Measurements from ENCODE around the gene MT1B. TPM values are rescaled to one million over a fixed set of nuclear protein-coding genes. Genes with fewer than 3 reads are reported as not detected.

The MT1B gene
- total RNA-seq, 1 experiment from 2014 or later: not detected

- no peak for ATAC-seq
Observed at GRCh38 chr16:56610609-56611111, 41.0 kb upstream of the MT1B start.

GRCh38 chr16:56611281-56611833 is 40.3 kb upstream of the MT1B start:
- no peaks in the 10 kb centered on the region for H3K27me3 ChIP-seq (ENCODE audit: insufficient read depth, low read length)
- intact Hi-C loops (cut with micrococcal nuclease): no loop called here
- ATAC-seq (no peak), DNase-seq (ENCODE audit: low read depth, low spot score) (peak; percentile 27)
- H3K36me3 ChIP-seq (ENCODE audit: control insufficient read depth in 1 of 2, insufficient read depth in 2 of 2, low read length in 2 of 2): no peaks in the 10 kb centered on the region
- no peak for TF ChIP-seq YY1 (IDR thresholded peaks at IDR 0.05; ENCODE audit: extremely low read depth, insufficient replicate concordance, low read depth, low read length)
- TF ChIP-seq SRF (IDR thresholded peaks at IDR 0.05; ENCODE audit: low read depth): no peak
- no peak for TF ChIP-seq ELF1 (IDR thresholded peaks at IDR 0.05; ENCODE audit: borderline replicate concordance, low read depth)
- TF ChIP-seq REST (IDR thresholded peaks at IDR 0.05; ENCODE audit: low read depth): no peak
- TF ChIP-seq ZFX (IDR thresholded peaks at IDR 0.05): no peak
- no peak for TF ChIP-seq CBX3 (IDR thresholded peaks at IDR 0.05; ENCODE audit: low read depth)
- TF ChIP-seq CEBPB (IDR thresholded peaks at IDR 0.05; ENCODE audit: low read depth): no peak
- TF ChIP-seq SP1 (IDR thresholded peaks at IDR 0.05; ENCODE audit: low read depth): no peak
- TF ChIP-seq MAX (IDR thresholded peaks at IDR 0.05): no peak
- no peak for TF ChIP-seq EZH2phosphoT487 (IDR thresholded peaks at IDR 0.05; ENCODE audit: borderline replicate concordance)
- RAD21 ChIA-PET (ENCODE audit: low non-redundant PET in 1 of 2, low total read pairs in 2 of 2, uncharacterized antibody in 2 of 2, unreplicated experiment in 2 of 2): interaction anchor here (1.7 to 2.0 kb wide), 2 partner anchors 14 kb away, joined by 4 to 5 read pairs; partner anchors contain the start of gene MT1E (in 2 of the 2)
- peak overlapping the region; percentile 96 for H3K27ac ChIP-seq (ENCODE audit: low read depth, low read length)
- no peak overlapping the region for H2AFZ ChIP-seq (ENCODE audit: low read depth, low read length, poor library complexity, severe bottlenecking)
- H3K4me2 ChIP-seq (ENCODE audit: low read length): peak overlapping the region; percentile 95
- H3K4me3 ChIP-seq (replicated peaks in 1 of 2; ENCODE audit: low read depth in 1 of 2, low read length in 2 of 2): peak overlapping the region in 1 of 2 experiments; percentile 2; a peak in 2 of 4 replicates
- BruUV-seq (replicated peaks): no TSS peak
- H3K9me3 ChIP-seq (ENCODE audit: control insufficient read depth in 1 of 2, insufficient read depth in 1 of 2, low read depth in 1 of 2, low read length in 2 of 2): no peaks in the 10 kb centered on the region
- peaks cover 66 to 82% of the 10 kb centered on the region in 2 experiments for H3K4me1 ChIP-seq (ENCODE audit: control insufficient read depth in 1 of 2, insufficient read depth in 2 of 2, low read length in 2 of 2)
- CTCF ChIA-PET: interaction anchor here (0.9 to 1.4 kb wide), 3 partner anchors 9 to 91 kb away, joined by 4 to 6 read pairs (median 4); no protein-coding TSS in a partner anchor
- H3K9ac ChIP-seq (ENCODE audit: low read length): peak overlapping the region; percentile 91
- H3K9me2 ChIP-seq (ENCODE audit: insufficient read depth): no peaks in the 10 kb centered on the region
- peaks cover 14% of the 10 kb centered on the region for H3K79me2 ChIP-seq (ENCODE audit: insufficient read depth, low read length)
- no peaks in the 10 kb centered on the region for H4K20me1 ChIP-seq (ENCODE audit: insufficient read depth)
- POLR2A ChIA-PET: interaction anchor here (1.1 to 16.1 kb wide), 4 partner anchors 13 to 320 kb away, joined by 3 to 344 read pairs (median 3); partner anchors contain the start of genes HERPUD1 and MT1E

More at GRCh38 chr16:56610609-56611111, 41.0 kb upstream of the MT1B start:
- no peak for TF ChIP-seq ATF3 (IDR thresholded peaks at IDR 0.05)
- no peak for TF ChIP-seq YY1 (IDR thresholded peaks at IDR 0.05; ENCODE audit: extremely low read depth, insufficient replicate concordance, low read depth, low read length)
- no peak for TF ChIP-seq FOSL1 (IDR thresholded peaks at IDR 0.05; ENCODE audit: low read depth)
- no peak for TF ChIP-seq EGR1 (IDR thresholded peaks at IDR 0.05; ENCODE audit: low read depth)
- no peak for TF ChIP-seq JUND (IDR thresholded peaks at IDR 0.05)
- no peak for TF ChIP-seq EZH2phosphoT487 (IDR thresholded peaks at IDR 0.05; ENCODE audit: borderline replicate concordance)
- TF ChIP-seq SRF (IDR thresholded peaks at IDR 0.05; ENCODE audit: low read depth): no peak
- no peak for TF ChIP-seq SIN3A (IDR thresholded peaks at IDR 0.05; ENCODE audit: low read depth)
- TF ChIP-seq ZFX (IDR thresholded peaks at IDR 0.05): no peak
- CTCF ChIA-PET: interaction anchor here (0.7 to 1.7 kb wide), 4 partner anchors 9 to 91 kb away, joined by 3 to 6 read pairs (median 4); partner anchors contain the start of gene MT1E
- no peak for DNase-seq (ENCODE audit: low read depth, low spot score)
- Histone ChIP-seq H3K9ac (ENCODE audit: low read length) (peak overlapping the region; percentile 91), H3K27ac (ENCODE audit: low read depth, low read length) (peak overlapping the region; percentile 96), H3K9me3 (ENCODE audit: control insufficient read depth in 1 of 2, insufficient read depth in 1 of 2, low read depth in 1 of 2, low read length in 2 of 2) (no peaks in the 10 kb centered on the region), H3K27me3 (ENCODE audit: insufficient read depth, low read length) (no peaks in the 10 kb centered on the region), H3K4me2 (ENCODE audit: low read length) (peak overlapping the region; percentile 95), H3K4me3 (replicated peaks in 1 of 2; ENCODE audit: low read depth in 1 of 2, low read length in 2 of 2) (peak overlapping the region in 1 of 2 experiments; percentile 85; a peak in 3 of 4 replicates), H4K20me1 (ENCODE audit: insufficient read depth) (no peaks in the 10 kb centered on the region), H3K4me1 (ENCODE audit: control insufficient read depth in 1 of 2, insufficient read depth in 2 of 2, low read length in 2 of 2) (peaks cover 73 to 89% of the 10 kb centered on the region in 2 experiments), H3K79me2 (ENCODE audit: insufficient read depth, low read length) (peaks cover 14% of the 10 kb centered on the region), H3K36me3 (ENCODE audit: control insufficient read depth in 1 of 2, insufficient read depth in 2 of 2, low read length in 2 of 2) (no peaks in the 10 kb centered on the region), H3K9me2 (ENCODE audit: insufficient read depth) (no peaks in the 10 kb centered on the region), H2AFZ (ENCODE audit: low read depth, low read length, poor library complexity, severe bottlenecking) (no peak overlapping the region)
- intact Hi-C loops (cut with micrococcal nuclease): no loop called here
- RAD21 ChIA-PET (ENCODE audit: low non-redundant PET in 1 of 2, low total read pairs in 2 of 2, uncharacterized antibody in 2 of 2, unreplicated experiment in 2 of 2): interaction anchor here (1.7 to 2.0 kb wide), 2 partner anchors 14 to 15 kb away, joined by 4 to 5 read pairs; partner anchors contain the start of gene MT1E (in 2 of the 2)
- POLR2A ChIA-PET: interaction anchor here (1.2 to 16.1 kb wide), 4 partner anchors 14 to 321 kb away, joined by 3 to 344 read pairs (median 4); partner anchors contain the start of genes HERPUD1 and MT1E
- BruUV-seq (replicated peaks): no TSS peak
